SK-N-SH treated with all-trans-retinoic acid at 6 μM for 48 hours (cell line): ENCODE results near the gene EEF2.
"Not testable (repeated sequence)": the region's sequence is repeated elsewhere in the genome, so short reads cannot be mapped to it uniquely, and the experiment has no call there.

ENCODE experiments used
- ATAC-seq: fragments of 200-7000 bp; cut with Tn5 transposase; 3 replicates; pipeline ENCODE4 v1.9.1; 2020; ENCODE audit warnings: mild to moderate bottlenecking, moderate library complexity
- ARNTL ChIP-seq: fragments of 450-650 bp; formaldehyde crosslinking; IDR thresholded peaks from 2 replicates; pipeline ENCODE4 v1.5.0; 2020; ENCODE audit warnings: low read depth, mild to moderate bottlenecking, moderate library complexity, borderline replicate concordance
- ESRRG ChIP-seq: fragments of 250-450 bp; sonication (Bioruptor Pico); IDR thresholded peaks from 2 replicates; pipeline ENCODE4 v1.6.1; 2021; ENCODE audit warnings: mild to moderate bottlenecking
- GLIS3 ChIP-seq: fragments of 250-450 bp; sonication (Bioruptor Pico); IDR thresholded peaks from 2 replicates; pipeline ENCODE4 v1.5.0; 2020; ENCODE audit warnings: mild to moderate bottlenecking, moderate library complexity
- OSR1 ChIP-seq: fragments of 250-450 bp; sonication (Bioruptor Pico); IDR thresholded peaks from 2 replicates; pipeline ENCODE4 v1.8.0; 2022; ENCODE audit warnings: moderate library complexity, mild to moderate bottlenecking, inconsistent platforms
- PPARA ChIP-seq: fragments of 250-450 bp; sonication (Bioruptor Pico); IDR thresholded peaks from 2 replicates; pipeline ENCODE4 v1.5.0; 2020; ENCODE audit warnings: mild to moderate bottlenecking, borderline replicate concordance
- TCF4 ChIP-seq: fragments of 250-450 bp; sonication (Bioruptor Pico); IDR thresholded peaks from 2 replicates; pipeline ENCODE4 v1.8.0; 2021; ENCODE audit warnings: mild to moderate bottlenecking, moderate library complexity, borderline replicate concordance
- TOX ChIP-seq: fragments of 250-450 bp; sonication (Bioruptor Pico); IDR thresholded peaks from 2 replicates; pipeline ENCODE4 v1.8.0; 2021; ENCODE audit warnings: mild to moderate bottlenecking, moderate library complexity, borderline replicate concordance
- ZC3H10 ChIP-seq: fragments of 250-450 bp; sonication (Bioruptor Pico); IDR thresholded peaks from 2 replicates; pipeline ENCODE4 v1.5.1; 2021; ENCODE audit warnings: mild to moderate bottlenecking, moderate library complexity
- ZFP3 ChIP-seq: fragments of 250-450 bp; sonication (Bioruptor Pico); IDR thresholded peaks from 2 replicates; pipeline ENCODE4 v1.5.0; 2020; ENCODE audit warnings: mild to moderate bottlenecking, moderate library complexity
- ZFP30 ChIP-seq: fragments of 450-650 bp; formaldehyde crosslinking; IDR thresholded peaks from 2 replicates; pipeline ENCODE4 v1.5.0; 2022; ENCODE audit warnings: mild to moderate bottlenecking, moderate library complexity
- ZNF565 ChIP-seq: fragments of 450-650 bp; formaldehyde crosslinking; conservative IDR thresholded peaks from 2 replicates; pipeline ENCODE4 v1.5.0; 2020; ENCODE audit warnings: low read depth, mild to moderate bottlenecking, moderate library complexity
- ZNF70 ChIP-seq: fragments of 450-650 bp; formaldehyde crosslinking; IDR thresholded peaks from 2 replicates; pipeline ENCODE4 v1.5.0; 2020; ENCODE audit warnings: mild to moderate bottlenecking, moderate library complexity
- TF ChIP-seq, protein P1 (sequence below): fragments of 250-450 bp; sonication (Bioruptor Pico); IDR thresholded peaks from 2 replicates; pipeline ENCODE4 v1.5.1; 2020; ENCODE audit warnings: low read depth, mild to moderate bottlenecking, moderate library complexity
- TF ChIP-seq, protein P2 (sequence below): fragments of 250-450 bp; sonication (Bioruptor Pico); IDR thresholded peaks from 2 replicates; pipeline ENCODE4 v1.8.0; 2020; ENCODE audit warnings: mild to moderate bottlenecking, moderate library complexity, borderline replicate concordance
- TF ChIP-seq, protein P3 (sequence below): fragments of 250-450 bp; sonication (Bioruptor Pico); IDR thresholded peaks from 2 replicates; pipeline ENCODE4 v1.5.0; 2020; ENCODE audit warnings: mild to moderate bottlenecking, moderate library complexity
- TF ChIP-seq, protein P4 (sequence below): fragments of 250-450 bp; sonication (Bioruptor Pico); IDR thresholded peaks from 2 replicates; pipeline ENCODE4 v1.8.0; 2021; ENCODE audit warnings: low read depth, mild to moderate bottlenecking, moderate library complexity, borderline replicate concordance

EEF2 gene

DNA sequence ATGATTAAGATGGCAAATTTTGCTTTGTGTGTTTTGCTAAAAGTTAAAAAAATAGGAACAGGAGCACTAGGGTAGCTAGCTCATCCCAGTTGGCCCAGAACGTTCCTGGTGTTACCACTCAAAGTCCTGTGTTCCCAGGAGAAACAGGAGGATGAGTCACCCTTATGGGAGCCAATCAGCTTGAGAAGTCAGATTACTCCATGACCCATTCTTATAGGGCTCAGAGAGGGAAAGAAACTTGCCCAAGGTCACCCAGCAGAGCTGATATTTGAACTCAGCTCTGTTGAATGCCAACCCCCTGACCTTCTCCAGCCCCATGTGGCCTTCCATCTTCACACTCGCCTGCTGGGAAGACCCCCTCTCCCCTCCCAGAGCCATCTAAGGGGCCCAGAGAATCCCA lies 39.4 kb downstream of the EEF2 start:
- TF ChIP-seq, protein P1, sequence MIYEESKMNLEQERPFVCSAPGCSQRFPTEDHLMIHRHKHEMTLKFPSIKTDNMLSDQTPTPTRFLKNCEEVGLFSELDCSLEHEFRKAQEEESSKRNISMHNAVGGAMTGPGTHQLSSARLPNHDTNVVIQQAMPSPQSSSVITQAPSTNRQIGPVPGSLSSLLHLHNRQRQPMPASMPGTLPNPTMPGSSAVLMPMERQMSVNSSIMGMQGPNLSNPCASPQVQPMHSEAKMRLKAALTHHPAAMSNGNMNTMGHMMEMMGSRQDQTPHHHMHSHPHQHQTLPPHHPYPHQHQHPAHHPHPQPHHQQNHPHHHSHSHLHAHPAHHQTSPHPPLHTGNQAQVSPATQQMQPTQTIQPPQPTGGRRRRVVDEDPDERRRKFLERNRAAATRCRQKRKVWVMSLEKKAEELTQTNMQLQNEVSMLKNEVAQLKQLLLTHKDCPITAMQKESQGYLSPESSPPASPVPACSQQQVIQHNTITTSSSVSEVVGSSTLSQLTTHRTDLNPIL (CRISPR knock-in tag), result no peak
- ATAC-seq, result no peak

DNA sequence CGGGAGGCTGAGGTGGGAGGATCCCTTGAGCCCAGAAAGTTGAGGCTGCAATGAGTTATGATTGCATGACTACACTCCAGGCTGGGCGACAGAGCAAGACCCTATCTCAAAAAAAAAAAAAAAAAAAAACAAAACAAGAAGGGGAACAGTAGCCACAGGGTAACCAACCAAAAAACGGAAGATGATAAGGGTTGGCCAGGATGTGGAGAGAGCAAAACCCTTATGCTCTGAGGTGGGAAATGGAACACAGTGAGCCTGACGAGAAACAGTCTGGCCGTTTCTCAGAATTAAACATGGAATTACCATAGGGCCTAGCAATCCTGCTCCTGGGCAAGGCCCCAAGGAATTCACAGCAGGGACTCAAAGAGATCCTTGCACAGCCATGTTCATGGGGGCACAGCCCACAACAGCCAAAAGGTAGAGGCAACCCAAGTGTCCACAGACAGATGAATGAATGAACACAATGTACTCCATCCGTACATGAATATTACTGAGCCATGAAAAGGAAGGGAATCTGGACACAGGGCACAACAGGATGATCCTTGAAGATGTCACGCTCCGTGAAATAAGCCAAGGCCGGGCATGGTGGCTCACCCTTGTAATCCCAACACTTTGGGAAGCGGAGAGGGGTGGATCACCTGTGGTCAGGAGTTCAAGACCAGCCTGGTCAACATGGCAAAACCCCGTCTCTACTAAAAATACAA lies 41.1 kb downstream of the EEF2 start:
- no peak for ATAC-seq
- TF ChIP-seq, protein P2, sequence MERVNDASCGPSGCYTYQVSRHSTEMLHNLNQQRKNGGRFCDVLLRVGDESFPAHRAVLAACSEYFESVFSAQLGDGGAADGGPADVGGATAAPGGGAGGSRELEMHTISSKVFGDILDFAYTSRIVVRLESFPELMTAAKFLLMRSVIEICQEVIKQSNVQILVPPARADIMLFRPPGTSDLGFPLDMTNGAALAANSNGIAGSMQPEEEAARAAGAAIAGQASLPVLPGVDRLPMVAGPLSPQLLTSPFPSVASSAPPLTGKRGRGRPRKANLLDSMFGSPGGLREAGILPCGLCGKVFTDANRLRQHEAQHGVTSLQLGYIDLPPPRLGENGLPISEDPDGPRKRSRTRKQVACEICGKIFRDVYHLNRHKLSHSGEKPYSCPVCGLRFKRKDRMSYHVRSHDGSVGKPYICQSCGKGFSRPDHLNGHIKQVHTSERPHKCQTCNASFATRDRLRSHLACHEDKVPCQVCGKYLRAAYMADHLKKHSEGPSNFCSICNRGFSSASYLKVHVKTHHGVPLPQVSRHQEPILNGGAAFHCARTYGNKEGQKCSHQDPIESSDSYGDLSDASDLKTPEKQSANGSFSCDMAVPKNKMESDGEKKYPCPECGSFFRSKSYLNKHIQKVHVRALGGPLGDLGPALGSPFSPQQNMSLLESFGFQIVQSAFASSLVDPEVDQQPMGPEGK (CRISPR knock-in tag), result no peak
- TF ChIP-seq TOX (no peak), ZC3H10 (CRISPR knock-in tag) (no peak), ZFP30 (no peak)
- TF ChIP-seq, protein P3, sequence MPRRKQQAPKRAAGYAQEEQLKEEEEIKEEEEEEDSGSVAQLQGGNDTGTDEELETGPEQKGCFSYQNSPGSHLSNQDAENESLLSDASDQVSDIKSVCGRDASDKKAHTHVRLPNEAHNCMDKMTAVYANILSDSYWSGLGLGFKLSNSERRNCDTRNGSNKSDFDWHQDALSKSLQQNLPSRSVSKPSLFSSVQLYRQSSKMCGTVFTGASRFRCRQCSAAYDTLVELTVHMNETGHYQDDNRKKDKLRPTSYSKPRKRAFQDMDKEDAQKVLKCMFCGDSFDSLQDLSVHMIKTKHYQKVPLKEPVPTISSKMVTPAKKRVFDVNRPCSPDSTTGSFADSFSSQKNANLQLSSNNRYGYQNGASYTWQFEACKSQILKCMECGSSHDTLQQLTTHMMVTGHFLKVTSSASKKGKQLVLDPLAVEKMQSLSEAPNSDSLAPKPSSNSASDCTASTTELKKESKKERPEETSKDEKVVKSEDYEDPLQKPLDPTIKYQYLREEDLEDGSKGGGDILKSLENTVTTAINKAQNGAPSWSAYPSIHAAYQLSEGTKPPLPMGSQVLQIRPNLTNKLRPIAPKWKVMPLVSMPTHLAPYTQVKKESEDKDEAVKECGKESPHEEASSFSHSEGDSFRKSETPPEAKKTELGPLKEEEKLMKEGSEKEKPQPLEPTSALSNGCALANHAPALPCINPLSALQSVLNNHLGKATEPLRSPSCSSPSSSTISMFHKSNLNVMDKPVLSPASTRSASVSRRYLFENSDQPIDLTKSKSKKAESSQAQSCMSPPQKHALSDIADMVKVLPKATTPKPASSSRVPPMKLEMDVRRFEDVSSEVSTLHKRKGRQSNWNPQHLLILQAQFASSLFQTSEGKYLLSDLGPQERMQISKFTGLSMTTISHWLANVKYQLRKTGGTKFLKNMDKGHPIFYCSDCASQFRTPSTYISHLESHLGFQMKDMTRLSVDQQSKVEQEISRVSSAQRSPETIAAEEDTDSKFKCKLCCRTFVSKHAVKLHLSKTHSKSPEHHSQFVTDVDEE, result no peak
- TF ChIP-seq, protein P4, sequence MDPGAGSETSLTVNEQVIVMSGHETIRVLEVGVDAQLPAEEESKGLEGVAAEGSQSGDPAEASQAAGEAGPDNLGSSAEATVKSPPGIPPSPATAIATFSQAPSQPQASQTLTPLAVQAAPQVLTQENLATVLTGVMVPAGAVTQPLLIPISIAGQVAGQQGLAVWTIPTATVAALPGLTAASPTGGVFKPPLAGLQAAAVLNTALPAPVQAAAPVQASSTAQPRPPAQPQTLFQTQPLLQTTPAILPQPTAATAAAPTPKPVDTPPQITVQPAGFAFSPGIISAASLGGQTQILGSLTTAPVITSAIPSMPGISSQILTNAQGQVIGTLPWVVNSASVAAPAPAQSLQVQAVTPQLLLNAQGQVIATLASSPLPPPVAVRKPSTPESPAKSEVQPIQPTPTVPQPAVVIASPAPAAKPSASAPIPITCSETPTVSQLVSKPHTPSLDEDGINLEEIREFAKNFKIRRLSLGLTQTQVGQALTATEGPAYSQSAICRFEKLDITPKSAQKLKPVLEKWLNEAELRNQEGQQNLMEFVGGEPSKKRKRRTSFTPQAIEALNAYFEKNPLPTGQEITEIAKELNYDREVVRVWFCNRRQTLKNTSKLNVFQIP (CRISPR knock-in tag), result no peak

DNA sequence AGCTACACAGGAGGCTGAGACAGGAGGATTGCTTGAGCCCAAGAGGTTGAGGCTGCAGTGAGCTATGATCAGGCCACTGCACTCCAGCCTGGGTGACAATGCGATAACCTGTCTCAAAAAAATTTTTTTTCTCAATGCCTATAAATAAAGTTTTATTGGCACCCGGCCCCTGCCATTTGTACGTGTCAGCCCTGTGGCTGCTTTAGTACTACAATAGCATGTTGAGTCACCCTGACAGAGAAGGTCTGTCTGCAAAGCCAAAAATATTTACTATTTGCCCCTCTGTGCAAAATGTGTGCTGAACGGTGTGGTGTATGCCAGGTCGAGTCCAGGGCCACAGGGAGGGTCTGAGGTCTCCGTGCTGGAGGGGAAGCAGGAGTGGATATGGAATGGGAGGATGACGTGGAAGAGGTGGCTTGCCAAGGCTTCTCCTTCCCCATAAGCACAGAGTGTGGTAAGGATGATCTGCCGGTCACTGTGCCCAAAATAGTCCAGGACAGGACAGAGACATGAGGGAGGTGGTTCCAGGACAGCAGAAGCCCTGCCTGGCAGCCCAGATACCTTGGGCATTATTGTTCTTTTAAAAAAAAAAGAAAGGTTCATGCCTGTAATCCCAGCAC lies 42.4 kb downstream of the EEF2 start:
- ATAC-seq, result no peak
- TF ChIP-seq ARNTL (CRISPR knock-in tag) (no peak), ZFP3 (CRISPR knock-in tag) (no peak), TCF4 (CRISPR knock-in tag) (no peak), ESRRG (no peak), OSR1 (CRISPR knock-in tag) (no peak), ZNF70 (CRISPR knock-in tag) (no peak), PPARA (no peak), ZNF565 (CRISPR knock-in tag) (no peak), GLIS3 (CRISPR knock-in tag) (no peak), ZC3H10 (CRISPR knock-in tag) (no peak)
- TF ChIP-seq, protein P3, result no peak
- TF ChIP-seq, protein P1 (CRISPR knock-in tag), result no peak

DNA sequence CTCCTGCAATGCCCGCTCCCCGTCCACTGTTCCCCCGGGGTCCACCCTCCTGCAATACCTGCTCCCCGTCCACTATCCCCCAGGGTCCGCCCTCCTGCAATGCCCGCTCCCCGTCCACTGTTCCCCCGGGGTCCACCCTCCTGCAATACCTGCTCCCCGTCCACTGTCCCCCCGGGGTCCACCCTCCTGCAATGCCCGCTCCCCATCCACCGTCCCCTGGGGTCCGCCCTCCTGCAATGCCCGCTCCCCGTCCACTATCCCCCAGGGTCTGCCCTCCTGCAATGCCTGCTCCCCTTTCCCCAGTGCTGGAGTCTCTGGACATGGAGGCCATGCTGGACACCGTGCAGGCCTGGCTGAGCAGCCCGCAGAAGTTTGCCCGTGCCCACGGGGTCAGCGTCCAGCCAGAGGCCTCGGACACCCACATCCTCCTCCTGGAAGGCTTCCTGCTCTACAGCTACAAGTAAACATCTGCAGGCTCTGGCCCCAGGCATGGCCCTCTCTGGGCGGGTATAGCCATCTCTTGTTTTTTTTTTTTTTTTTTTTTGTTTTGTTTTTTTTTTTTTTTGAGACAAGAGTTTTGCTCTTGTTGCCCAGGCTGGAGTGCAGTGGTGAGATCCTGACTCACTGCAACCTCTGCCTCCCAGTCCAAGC lies 46.8 kb downstream of the EEF2 start:
- ATAC-seq, result not testable (repeated sequence)
